SHP77 (cell line): ENCODE results near the gene NPIPA8.
"Not testable (repeated sequence)": the region's sequence is repeated elsewhere in the genome, so short reads cannot be mapped to it uniquely, and the experiment has no call there.

Experiments
- DNase-seq, 2 experiments: peaks; one replicate each; lab custom pipeline; 2025; lab: John Stamatoyannopoulos, UW

The NPIPA8 gene

DNA sequence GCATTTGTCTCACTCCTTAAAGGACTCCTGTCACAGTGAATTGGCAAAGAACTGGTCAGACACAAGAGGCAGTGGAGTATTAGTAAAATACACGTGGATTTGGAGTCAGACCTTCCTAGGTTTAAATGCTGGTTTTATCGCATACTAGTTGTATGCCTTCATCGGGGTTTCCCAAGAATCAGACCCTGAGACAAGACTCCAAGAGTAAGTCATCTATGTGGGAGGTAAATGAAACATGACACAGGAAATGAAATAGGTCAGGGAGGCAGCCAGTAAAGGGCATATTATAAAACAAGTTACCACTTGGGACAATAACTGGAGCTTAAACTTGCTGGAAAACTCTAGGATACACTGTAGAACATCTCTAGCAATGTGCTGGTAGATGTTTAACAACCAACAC, 59.8 kb downstream of the NPIPA8 start:
- DNase-seq, result not testable (repeated sequence)

DNA sequence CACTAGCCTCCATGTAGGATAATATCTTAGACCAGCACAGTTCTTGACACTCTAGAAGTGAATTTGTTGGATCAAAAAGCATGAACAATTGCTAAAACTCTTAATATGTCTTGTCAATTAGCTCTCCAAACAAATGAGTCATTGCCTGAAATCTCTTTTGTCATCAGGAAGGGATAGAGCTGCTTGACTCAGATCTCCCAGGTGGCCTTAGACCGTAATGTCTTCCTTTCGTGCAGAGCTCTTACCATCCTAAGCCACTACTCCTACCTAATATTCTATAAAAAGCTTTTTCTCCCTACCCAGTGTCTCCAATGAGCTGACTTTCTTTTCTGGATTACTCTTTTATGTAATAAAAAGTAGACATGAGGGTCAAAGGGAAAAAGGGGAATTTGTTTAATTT, 66.4 kb downstream of the NPIPA8 start:
- DNase-seq, result not testable (repeated sequence)
